ENCODE data around the gene ACSBG1. TPM values are rescaled to one million over a fixed set of nuclear protein-coding genes. Genes with fewer than 3 reads are reported as not detected.

Gene ACSBG1
- total RNA-seq, 1 donor from 2014 or later: not detected

- Mint-ChIP-seq H3K27me3 (no peaks in the 10 kb centered on the region), H3K36me3 (ENCODE audit: insufficient read depth) (no peaks in the 10 kb centered on the region), H3K4me3 (ENCODE audit: low read depth) (no peak overlapping the region), H3K4me1 (ENCODE audit: low read depth) (no peaks in the 10 kb centered on the region), H3K9me3 (ENCODE audit: low read depth) (no peaks in the 10 kb centered on the region), H3K27ac (no peak overlapping the region)
- no peak for DNase-seq (ENCODE audit: low spot score, unreplicated experiment)
- TF ChIP-seq CTCF (IDR thresholded peaks at IDR 0.05; ENCODE audit: unreplicated experiment): no peak
Observed at GRCh38 chr15:78179906-78180305, 54.5 kb downstream of the ACSBG1 start.

GRCh38 chr15:78179286-78179840, 55.0 kb downstream of the ACSBG1 start:
- Mint-ChIP-seq H3K4me3 (ENCODE audit: low read depth) (no peak overlapping the region), H3K27me3 (no peaks in the 10 kb centered on the region), H3K36me3 (ENCODE audit: insufficient read depth) (no peaks in the 10 kb centered on the region), H3K9me3 (ENCODE audit: low read depth) (no peaks in the 10 kb centered on the region), H3K4me1 (ENCODE audit: low read depth) (no peaks in the 10 kb centered on the region), H3K27ac (no peak overlapping the region)
- TF ChIP-seq CTCF (IDR thresholded peaks at IDR 0.05; ENCODE audit: unreplicated experiment): no peak
- DNase-seq (ENCODE audit: low spot score, unreplicated experiment): no peak

- H3K27ac Mint-ChIP-seq: no peak overlapping the region
- no peak for TF ChIP-seq CTCF (IDR thresholded peaks at IDR 0.05; ENCODE audit: unreplicated experiment)
- H3K36me3 Mint-ChIP-seq (ENCODE audit: insufficient read depth): no peaks in the 10 kb centered on the region
- no peaks in the 10 kb centered on the region for H3K9me3 Mint-ChIP-seq (ENCODE audit: low read depth)
- H3K4me3 Mint-ChIP-seq (ENCODE audit: low read depth): no peak overlapping the region
- H3K27me3 Mint-ChIP-seq: no peaks in the 10 kb centered on the region
- DNase-seq (ENCODE audit: low spot score, unreplicated experiment): no peak
- H3K4me1 Mint-ChIP-seq (ENCODE audit: low read depth): no peaks in the 10 kb centered on the region
Observed at GRCh38 chr15:78178064-78178463, 56.3 kb downstream of the ACSBG1 start.

GRCh38 chr15:78177447-78177873, 56.9 kb downstream of the ACSBG1 start:
- TF ChIP-seq CTCF (IDR thresholded peaks at IDR 0.05; ENCODE audit: unreplicated experiment): peak; percentile 75
- Mint-ChIP-seq H3K9me3 (ENCODE audit: low read depth) (no peaks in the 10 kb centered on the region), H3K36me3 (ENCODE audit: insufficient read depth) (peaks cover 2% of the 10 kb centered on the region), H3K4me1 (ENCODE audit: low read depth) (no peaks in the 10 kb centered on the region), H3K27me3 (no peaks in the 10 kb centered on the region), H3K4me3 (ENCODE audit: low read depth) (no peak overlapping the region), H3K27ac (no peak overlapping the region)
- peak; percentile 51 for DNase-seq (ENCODE audit: low spot score, unreplicated experiment)

- Mint-ChIP-seq H3K36me3 (ENCODE audit: insufficient read depth) (peaks cover 10% of the 10 kb centered on the region), H3K9me3 (ENCODE audit: low read depth) (no peaks in the 10 kb centered on the region)
- TF ChIP-seq CTCF (IDR thresholded peaks at IDR 0.05; ENCODE audit: unreplicated experiment): no peak
Observed at GRCh38 chr15:78175330-78175729, 59.0 kb downstream of the ACSBG1 start.

More at GRCh38 chr15:78175330-78175729, 59.0 kb downstream of the ACSBG1 start:
- no peak for DNase-seq (ENCODE audit: low spot score, unreplicated experiment)
- Mint-ChIP-seq H3K4me1 (ENCODE audit: low read depth) (no peaks in the 10 kb centered on the region), H3K27me3 (no peaks in the 10 kb centered on the region), H3K4me3 (ENCODE audit: low read depth) (no peak overlapping the region), H3K27ac (no peak overlapping the region)
